OCI-LY1 (cell line): Measurements from ENCODE around the gene SAP30BP.

Experiments used
- H2AFZ ChIP-seq: fragments of 200-600 bp; sonication (generic), shearing (Covaris generic); 2 replicates; pipeline ENCODE4 v1.6.0; 2014; ENCODE audit warnings: antibody characterized with exemption, mild to moderate bottlenecking, low read length
- H3F3A ChIP-seq: fragments of 200-600 bp; sonication (generic), shearing (Covaris generic); 2 replicates; pipeline ENCODE4 v1.6.0; 2014; ENCODE audit warnings: mild to moderate bottlenecking, antibody characterized with exemption, low read length, moderate library complexity; ENCODE audit not compliant: insufficient read depth
- H3K27ac ChIP-seq: fragments of 200-600 bp; sonication (generic); 2 replicates; pipeline ENCODE4 v1.5.1; 2014; ENCODE audit warnings: low read length, mixed run types, mild to moderate bottlenecking, low read depth; ENCODE audit not compliant: poor library complexity, severe bottlenecking
- H3K27me3 ChIP-seq: fragments of 200-600 bp; sonication (generic); 2 replicates; pipeline ENCODE4 v1.6.0; 2014; ENCODE audit warnings: antibody characterized with exemption, mild to moderate bottlenecking, low read length, moderate library complexity; ENCODE audit not compliant: insufficient read depth
- H3K36me3 ChIP-seq: fragments of 200-600 bp; sonication (generic); 2 replicates; pipeline ENCODE4 v1.6.1; 2014; ENCODE audit warnings: mild to moderate bottlenecking, antibody characterized with exemption, low read length, moderate library complexity, mixed read lengths; ENCODE audit not compliant: insufficient read depth
- H3K4me1 ChIP-seq: fragments of 200-600 bp; sonication (generic); 2 replicates; pipeline ENCODE4 v1.5.1; 2014; ENCODE audit warnings: mild to moderate bottlenecking, low read length, moderate library complexity; ENCODE audit not compliant: insufficient read depth, severe bottlenecking
- H3K4me2 ChIP-seq: fragments of 200-600 bp; sonication (generic), shearing (Covaris generic); 2 replicates; pipeline ENCODE4 v1.6.1; 2014; ENCODE audit warnings: low read length
- H3K4me3 ChIP-seq: fragments of 200-600 bp; sonication (generic); 2 replicates; pipeline ENCODE4 v1.5.1; 2014; ENCODE audit warnings: low read length, low read depth, mild to moderate bottlenecking, mixed read lengths; ENCODE audit not compliant: poor library complexity, severe bottlenecking
- H3K79me2 ChIP-seq: fragments of 200-600 bp; shearing (Covaris generic); 2 replicates; pipeline ENCODE4 v1.6.1; 2016; ENCODE audit warnings: mixed run types, low read length, mixed read lengths; ENCODE audit not compliant: insufficient read depth
- H3K9ac ChIP-seq: fragments of 200-600 bp; sonication (generic), shearing (Covaris generic); 2 replicates; pipeline ENCODE4 v1.6.1; 2014; ENCODE audit warnings: mild to moderate bottlenecking, low read length, mixed read lengths
- H3K9me2 ChIP-seq: fragments of 200-600 bp; sonication (generic), shearing (Covaris generic); 2 replicates; pipeline ENCODE4 v1.6.1; 2014; ENCODE audit warnings: low read depth, mild to moderate bottlenecking, low read length, mixed read lengths
- H3K9me3 ChIP-seq: fragments of 200-600 bp; shearing (Covaris generic); 2 replicates; pipeline ENCODE4 v1.6.1; 2014; ENCODE audit warnings: low read length, mixed read lengths
- H4K20me1 ChIP-seq: fragments of 200-600 bp; sonication (generic), shearing (Covaris generic); 2 replicates; pipeline ENCODE4 v1.6.0; 2016; ENCODE audit warnings: mild to moderate bottlenecking, low read length; ENCODE audit not compliant: insufficient read depth
- EZH2 ChIP-seq: fragments of 200-600 bp; sonication (generic), shearing (Covaris generic); IDR thresholded peaks from 2 replicates; pipeline ENCODE4 v1.8.0; 2017; ENCODE audit warnings: borderline replicate concordance, mixed run types, mild to moderate bottlenecking, antibody characterized with exemption, low read length, moderate library complexity, mixed read lengths
- TF ChIP-seq, protein P1 (sequence below): fragments of 200-600 bp; sonication (generic), shearing (Covaris generic); IDR thresholded peaks from 2 replicates; pipeline ENCODE4 v1.5.1; 2017; ENCODE audit warnings: mild to moderate bottlenecking, antibody characterized with exemption, low read length, moderate library complexity, mixed read lengths

The SAP30BP gene

DNA sequence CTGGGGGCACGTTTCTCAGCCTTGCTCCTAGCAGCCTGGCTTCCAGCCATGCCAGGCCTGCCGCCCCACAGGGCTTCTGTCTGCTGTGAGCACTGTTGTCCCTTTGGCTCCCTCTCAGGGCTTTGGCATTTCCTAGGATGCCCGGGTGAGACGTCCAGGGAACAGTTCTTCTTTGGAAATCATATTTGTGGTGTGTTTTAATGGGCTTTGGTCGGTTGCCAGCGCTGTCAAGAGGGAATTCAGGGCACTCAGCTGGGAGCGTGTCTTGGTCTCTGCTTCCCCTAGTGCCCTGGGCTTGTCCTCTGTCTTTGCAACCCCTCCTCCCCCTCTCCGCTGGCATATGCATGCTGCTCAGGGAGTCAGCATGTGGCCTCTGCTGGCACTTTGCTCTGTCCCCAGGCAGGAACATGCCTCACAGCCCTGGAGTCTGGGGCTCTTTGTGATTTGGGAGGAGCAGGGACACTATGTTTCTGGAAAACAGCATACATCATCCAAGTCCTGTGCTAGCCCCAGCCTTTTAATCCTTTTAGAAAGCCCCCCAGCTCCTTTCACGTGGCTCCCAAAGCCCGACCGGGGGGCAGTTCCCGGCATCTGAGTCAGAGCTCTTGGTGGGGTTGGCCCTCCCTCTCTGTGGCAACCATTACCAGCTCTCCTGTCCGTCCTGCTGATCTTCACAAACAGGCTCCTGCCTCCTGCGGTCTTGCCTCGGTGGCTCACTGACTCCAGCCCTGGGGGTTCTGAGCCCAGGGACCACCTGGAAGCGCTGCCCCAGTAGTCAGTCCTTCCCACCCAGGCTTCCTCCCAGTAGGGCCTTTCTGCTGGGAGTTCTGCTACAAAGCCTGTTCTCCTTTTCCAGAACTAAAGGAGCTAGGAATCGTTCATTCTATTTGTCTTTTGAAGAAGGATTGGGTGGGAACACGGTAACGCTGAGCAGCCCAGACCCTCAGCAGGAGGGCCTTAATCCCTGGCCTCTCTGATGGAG, 26.7 kb downstream of the SAP30BP start:
- H3K27ac ChIP-seq, result no peak overlapping the region

DNA sequence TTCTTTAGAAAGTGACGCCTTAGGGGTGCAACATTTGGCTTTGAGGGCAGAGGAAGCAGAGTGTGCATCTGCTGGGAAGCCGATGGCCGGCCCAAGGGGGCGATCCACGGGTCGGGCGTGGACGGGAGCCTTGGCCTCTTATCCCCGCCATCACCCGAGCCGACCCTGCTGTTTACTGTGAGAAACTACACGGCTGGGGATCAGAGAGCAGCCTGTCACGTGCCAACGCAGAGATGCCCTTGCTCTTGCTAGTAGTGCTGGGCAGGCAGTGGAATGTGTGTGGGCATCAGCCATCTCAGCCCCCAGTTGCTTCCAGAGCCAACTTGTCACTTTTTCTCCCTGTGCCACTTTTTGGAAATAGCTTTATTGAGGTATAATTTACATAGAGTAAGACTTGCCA, 27.4 kb downstream of the SAP30BP start:
- Histone ChIP-seq H4K20me1 (no peaks in the 10 kb centered on the region), H3K27me3 (no peaks in the 10 kb centered on the region), H3K4me2 (no peak overlapping the region), H3K27ac (no peak overlapping the region), H3K9ac (no peak overlapping the region), H3F3A (no peaks in the 10 kb centered on the region), H2AFZ (no peak overlapping the region), H3K9me2 (no peaks in the 10 kb centered on the region), H3K9me3 (no peaks in the 10 kb centered on the region), H3K79me2 (no peaks in the 10 kb centered on the region), H3K4me1 (peaks cover 8% of the 10 kb centered on the region), H3K4me3 (no peak overlapping the region), H3K36me3 (peaks cover 89% of the 10 kb centered on the region)
- TF ChIP-seq, protein P1, sequence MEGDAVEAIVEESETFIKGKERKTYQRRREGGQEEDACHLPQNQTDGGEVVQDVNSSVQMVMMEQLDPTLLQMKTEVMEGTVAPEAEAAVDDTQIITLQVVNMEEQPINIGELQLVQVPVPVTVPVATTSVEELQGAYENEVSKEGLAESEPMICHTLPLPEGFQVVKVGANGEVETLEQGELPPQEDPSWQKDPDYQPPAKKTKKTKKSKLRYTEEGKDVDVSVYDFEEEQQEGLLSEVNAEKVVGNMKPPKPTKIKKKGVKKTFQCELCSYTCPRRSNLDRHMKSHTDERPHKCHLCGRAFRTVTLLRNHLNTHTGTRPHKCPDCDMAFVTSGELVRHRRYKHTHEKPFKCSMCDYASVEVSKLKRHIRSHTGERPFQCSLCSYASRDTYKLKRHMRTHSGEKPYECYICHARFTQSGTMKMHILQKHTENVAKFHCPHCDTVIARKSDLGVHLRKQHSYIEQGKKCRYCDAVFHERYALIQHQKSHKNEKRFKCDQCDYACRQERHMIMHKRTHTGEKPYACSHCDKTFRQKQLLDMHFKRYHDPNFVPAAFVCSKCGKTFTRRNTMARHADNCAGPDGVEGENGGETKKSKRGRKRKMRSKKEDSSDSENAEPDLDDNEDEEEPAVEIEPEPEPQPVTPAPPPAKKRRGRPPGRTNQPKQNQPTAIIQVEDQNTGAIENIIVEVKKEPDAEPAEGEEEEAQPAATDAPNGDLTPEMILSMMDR, result no peak
- no peak for TF ChIP-seq EZH2

More for the DNA sequence above, 26.7 kb downstream of the SAP30BP start:
- H3F3A ChIP-seq, result no peaks in the 10 kb centered on the region
- H3K79me2 ChIP-seq, result no peaks in the 10 kb centered on the region
- H3K27me3 ChIP-seq, result no peaks in the 10 kb centered on the region
- peaks cover 15% of the 10 kb centered on the region for H3K4me1 ChIP-seq
- H3K4me3 ChIP-seq, result no peak overlapping the region
- no peak overlapping the region for H3K9ac ChIP-seq
- H3K9me3 ChIP-seq, result no peaks in the 10 kb centered on the region
- H3K9me2 ChIP-seq, result no peaks in the 10 kb centered on the region
- TF ChIP-seq EZH2, result no peak
- TF ChIP-seq, protein P1, result no peak
- H3K4me2 ChIP-seq, result no peak overlapping the region
- peaks cover 83% of the 10 kb centered on the region for H3K36me3 ChIP-seq
- H4K20me1 ChIP-seq, result no peaks in the 10 kb centered on the region
- H2AFZ ChIP-seq, result no peak overlapping the region

DNA sequence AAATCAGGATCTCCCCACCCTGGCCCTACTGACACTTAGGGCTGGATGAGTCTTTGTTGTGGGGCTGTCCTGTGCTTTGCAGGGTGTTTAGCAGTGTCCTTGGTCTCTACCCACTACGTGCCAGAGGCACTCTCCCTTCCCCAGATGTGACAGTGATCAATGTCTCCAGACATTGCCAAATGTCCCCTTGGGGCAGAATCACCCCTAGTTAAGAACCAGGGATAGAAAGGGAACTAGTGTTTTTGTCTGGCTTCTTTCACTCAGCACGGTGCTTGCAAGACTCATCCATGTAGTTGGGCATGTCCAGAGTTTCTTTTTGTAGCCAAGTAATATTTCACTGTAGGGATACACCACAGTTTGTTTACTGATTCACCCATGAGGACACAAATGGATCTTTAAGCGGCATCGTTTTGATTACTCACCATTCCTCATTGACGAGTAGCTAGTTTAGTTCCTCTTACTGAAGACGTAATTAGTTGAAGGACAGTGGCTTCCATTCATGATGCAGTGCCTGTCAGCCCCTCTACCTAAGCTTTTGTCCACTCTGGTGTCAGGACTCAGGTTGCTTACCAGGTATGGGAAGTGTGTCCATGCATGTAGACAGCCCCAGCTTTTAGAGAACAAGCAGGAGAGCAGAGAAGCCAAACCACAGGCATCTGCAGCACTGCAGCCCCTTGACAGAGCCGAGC, 28.1 kb downstream of the SAP30BP start:
- no peak overlapping the region for H3K4me2 ChIP-seq

More for the DNA sequence above, 28.1 kb downstream of the SAP30BP start:
- H2AFZ ChIP-seq, result no peak overlapping the region
- H3K36me3 ChIP-seq, result peaks cover 95% of the 10 kb centered on the region
- H3K27me3 ChIP-seq, result no peaks in the 10 kb centered on the region
- no peak overlapping the region for H3K9ac ChIP-seq
- no peak overlapping the region for H3K27ac ChIP-seq
- no peak overlapping the region for H3K4me3 ChIP-seq
- TF ChIP-seq EZH2, result no peak
- TF ChIP-seq, protein P1, result no peak
- H3K9me2 ChIP-seq, result no peaks in the 10 kb centered on the region
- H3F3A ChIP-seq, result no peaks in the 10 kb centered on the region
- H3K79me2 ChIP-seq, result no peaks in the 10 kb centered on the region
- peaks cover under 1% of the 10 kb centered on the region for H3K4me1 ChIP-seq
- H4K20me1 ChIP-seq, result no peaks in the 10 kb centered on the region
- H3K9me3 ChIP-seq, result no peaks in the 10 kb centered on the region
